GM19467 (cell line): ENCODE data around the gene GLDN.
"Not testable (repeated sequence)": the region's sequence is repeated elsewhere in the genome, so short reads cannot be mapped to it uniquely, and the experiment has no call there.

Experiments
- ATAC-seq: cut with Tn5 transposase; IDR thresholded peaks from one replicate; pipeline ENCODE4 v1.9.1; 2021; ENCODE audit warnings: mild to moderate bottlenecking, moderate library complexity; ENCODE audit not compliant: unreplicated experiment

GLDN gene

DNA sequence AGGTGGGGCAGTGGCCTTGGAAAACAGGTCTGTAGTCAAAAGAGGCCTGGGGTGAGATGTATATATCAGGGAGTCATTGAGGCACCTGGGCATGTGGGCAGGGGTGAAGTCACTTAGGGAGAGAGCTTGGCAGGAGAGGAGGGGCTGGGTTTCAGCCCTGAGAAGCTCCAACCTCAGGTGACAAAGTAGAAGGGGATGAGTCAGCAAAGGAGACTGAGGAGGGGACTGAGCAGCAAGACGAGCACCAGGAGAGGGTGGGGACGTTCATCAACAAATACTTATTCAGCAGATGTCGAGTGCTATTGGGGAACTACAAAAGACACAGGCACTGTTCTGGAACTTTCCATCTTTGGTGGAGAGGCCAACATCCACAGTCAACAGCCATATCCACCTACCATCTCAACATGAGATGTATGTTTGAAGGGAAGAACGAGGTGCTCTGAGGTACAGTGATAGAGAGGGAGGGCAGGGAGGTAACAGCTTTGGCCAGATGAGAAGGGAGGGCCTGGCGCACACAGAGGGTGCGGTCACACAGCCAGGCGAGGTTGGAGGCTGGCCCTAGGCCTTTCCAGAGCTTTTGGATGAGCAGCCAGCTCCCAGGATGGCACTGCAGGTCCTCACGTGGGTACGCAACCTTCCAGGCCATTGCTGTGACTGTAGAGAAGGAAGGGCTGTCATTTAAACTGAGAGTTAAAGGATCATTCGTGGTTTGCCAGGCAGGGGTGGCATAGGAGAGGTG, 45.7 kb downstream of the GLDN start:
- no peak for ATAC-seq

DNA sequence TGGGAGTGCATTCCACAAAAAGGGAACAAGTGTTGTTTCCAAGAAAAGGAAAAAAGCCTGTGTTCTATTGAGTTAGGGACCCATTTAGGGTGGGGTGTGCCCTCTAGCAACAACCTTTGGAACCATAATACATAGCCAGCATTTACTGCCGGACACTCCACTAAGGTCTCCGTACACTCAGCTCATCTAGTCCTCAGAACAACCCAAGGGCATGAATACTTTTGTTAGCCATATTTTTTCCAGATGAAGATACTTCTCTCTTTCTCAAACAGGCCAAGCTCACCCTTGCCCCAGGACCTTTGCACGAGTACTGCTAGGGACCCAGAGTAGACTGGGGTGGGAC, 46.2 kb downstream of the GLDN start:
- no peak for ATAC-seq

GRCh38 chr15:51388726-51389125, 47.3 kb downstream of the GLDN start:
- no peak for ATAC-seq

GRCh38 chr15:51390241-51390965, 48.9 kb downstream of the GLDN start:
- ATAC-seq = no peak

- ATAC-seq = no peak
Observed at GRCh38 chr15:51390966-51391422, 49.5 kb downstream of the GLDN start.

DNA sequence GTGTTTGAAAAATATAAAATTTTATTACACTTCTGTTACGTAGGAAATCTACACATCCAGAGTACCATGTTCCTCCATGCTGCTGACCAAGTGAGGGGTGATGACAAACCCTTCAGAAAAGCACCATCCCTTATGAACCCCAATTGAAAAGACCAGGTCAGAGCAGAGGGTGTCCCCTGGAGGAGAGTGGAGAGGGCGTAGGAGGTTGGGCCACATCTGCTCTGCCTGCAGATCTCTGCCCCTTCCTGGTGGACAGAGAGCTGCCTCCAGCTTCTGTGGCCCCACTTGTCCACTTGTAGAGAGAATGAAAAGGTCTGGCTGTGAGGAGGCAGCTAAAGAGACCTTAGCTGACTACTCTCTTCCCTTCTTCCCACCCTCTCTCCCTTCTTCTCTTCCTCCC, 55.5 kb downstream of the GLDN start:
- no peak for ATAC-seq

- no peak for ATAC-seq
Observed at GRCh38 chr15:51398626-51399025, 57.2 kb downstream of the GLDN start.

GRCh38 chr15:51401051-51401780, 59.8 kb downstream of the GLDN start:
- ATAC-seq = no peak

DNA sequence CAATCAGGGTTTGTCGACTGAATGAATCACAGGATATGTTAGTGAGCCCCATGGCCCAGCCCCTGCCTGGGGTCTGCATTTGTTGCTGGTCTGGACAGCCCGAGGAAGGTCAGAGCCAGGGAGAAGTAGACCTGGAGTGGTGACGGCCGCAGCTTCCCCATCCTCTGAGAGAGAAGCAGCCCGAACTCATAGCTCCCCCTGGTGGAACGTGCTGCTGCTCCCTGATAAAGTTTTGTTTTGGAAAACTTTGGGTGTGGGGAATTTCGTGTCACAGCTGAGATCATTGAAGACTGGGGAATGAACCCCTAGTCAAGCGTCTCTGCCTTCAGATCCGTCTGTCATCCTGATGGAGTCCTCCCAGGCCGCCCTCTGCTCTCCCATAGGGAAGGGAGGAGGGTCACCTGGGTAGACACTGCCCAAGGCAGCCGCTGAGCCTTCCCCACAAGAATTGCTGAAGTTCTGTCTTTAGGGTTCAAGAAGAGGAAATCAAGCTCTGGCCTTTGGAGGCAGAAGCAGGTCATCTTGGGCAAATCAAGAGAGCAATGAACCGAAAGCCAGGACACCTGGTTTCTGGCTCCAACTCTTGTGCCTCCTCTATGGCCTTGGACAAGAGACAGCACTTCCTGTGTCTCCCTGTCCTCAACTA, 60.5 kb downstream of the GLDN start:
- no peak for ATAC-seq

DNA sequence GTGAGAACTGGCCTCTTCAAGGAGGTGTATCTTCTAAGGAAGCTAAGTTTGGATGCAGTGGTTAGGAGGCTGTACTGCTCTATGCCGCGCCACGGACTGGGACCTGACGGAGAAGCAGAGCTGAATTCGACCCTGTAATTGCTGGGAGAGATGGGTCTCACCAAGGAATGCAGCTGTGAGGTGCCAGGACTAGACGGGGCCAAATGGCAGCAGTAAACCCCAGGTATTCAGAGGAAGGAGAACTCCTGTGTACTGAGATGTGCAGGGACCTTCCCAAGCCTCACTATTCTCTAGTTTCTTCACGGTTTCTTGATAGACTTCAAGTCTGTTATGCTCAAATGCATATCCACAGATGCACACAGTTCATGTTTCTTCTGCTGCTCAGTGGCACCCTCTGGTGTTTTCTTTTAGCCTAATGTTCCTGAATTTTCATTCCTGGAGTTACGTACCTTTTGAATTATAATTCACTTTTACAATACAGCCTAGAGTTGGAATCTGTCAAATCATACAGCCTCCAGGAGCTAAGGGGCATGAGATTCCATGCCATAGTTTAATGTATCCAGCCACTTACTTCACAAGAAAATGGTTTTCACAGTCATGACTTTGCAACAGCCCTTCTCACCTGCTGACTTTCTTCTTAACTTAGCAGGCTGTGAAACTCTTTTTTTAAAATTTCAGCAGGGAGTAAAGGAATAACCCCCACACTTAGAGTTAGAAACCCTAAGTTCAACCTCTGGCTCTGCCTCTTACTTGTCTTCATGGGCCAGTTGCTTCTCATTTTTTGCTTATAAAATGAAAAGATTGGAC, 61.8 kb downstream of the GLDN start:
- ATAC-seq = no peak

DNA sequence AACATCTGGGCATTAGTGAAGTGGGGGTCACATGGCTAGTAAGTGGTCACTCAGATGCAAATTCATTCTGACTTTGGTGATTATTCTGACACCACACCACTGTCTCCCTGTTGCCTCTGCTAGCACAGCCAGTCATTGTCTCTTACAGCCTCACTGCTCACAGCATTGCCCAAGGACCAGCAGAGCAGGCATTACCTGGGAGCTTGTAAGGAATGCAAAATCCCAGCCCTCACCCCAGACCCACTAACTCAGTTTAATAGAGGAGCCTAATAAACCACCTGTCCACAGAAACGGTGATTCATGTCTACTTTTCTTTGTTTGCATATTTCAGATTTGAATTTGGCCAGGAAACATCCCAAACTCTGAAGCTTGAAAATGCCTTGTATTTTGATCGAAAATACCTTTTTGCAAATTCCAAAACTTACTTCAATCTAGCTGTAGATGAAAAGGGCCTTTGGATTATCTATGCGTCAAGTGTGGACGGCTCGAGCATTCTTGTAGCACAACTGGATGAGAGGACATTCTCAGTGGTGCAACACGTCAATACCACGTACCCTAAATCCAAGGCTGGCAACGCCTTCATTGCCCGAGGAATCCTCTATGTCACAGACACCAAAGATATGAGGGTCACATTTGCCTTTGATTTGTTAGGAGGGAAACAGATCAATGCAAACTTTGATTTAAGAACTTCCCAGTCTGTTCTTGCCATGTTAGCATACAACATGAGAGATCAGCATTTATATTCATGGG, 62.7 kb downstream of the GLDN start:
- no peak for ATAC-seq

GRCh38 chr15:51405693-51406523, 64.5 kb downstream of the GLDN start:
- no peak for ATAC-seq

GRCh38 chr15:51414256-51414860, 72.9 kb downstream of the GLDN start:
- ATAC-seq = no peak

DNA sequence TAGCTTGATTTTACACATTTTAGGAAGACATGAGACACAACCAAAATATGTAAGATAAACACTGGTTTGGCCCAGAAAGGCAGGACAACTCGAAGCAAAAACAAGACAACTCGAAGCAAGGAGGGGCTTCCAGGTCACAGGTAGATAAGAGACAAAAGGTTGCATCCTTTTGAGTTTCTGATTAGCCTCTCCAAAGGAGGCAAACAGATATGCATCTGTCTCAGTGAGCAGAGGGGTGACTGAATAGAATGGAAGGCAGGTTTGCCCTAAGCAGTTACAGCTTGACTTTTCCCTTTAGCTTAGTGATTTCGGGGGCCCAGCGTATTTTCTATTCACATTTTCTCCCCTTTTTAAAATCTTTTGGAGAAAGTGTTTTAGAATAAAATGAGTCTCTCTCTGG, 74.7 kb downstream of the GLDN start:
- no peak for ATAC-seq

GRCh38 chr15:51423040-51423439, 81.6 kb downstream of the GLDN start:
- not testable (repeated sequence) for ATAC-seq

- ATAC-seq = no peak
Observed at GRCh38 chr15:51424780-51425179, 83.3 kb downstream of the GLDN start.

- ATAC-seq = no peak
Observed at GRCh38 chr15:51425517-51426040, 84.1 kb downstream of the GLDN start.

GRCh38 chr15:51438526-51438925, 97.1 kb downstream of the GLDN start:
- no peak for ATAC-seq
